Measurements from ENCODE around the gene DLGAP4. TPM values are rescaled to one million over a fixed set of nuclear protein-coding genes. Genes with fewer than 3 reads are reported as not detected.

DLGAP4 gene
- polyA plus RNA-seq, 1 donor (not counting 4 experiments of a cell fraction or from before 2014, with no cell fraction given), result 9.6 TPM

- Histone ChIP-seq H3K4me3 (ENCODE audit: control insufficient read depth in 2 of 3, extremely low read depth in 1 of 3, insufficient read depth in 2 of 3, low read depth in 1 of 3, low read length in 3 of 3) (no peak overlapping the region), H3K27me3 (ENCODE audit: control insufficient read depth, extremely low read depth, insufficient read depth, low read length) (no peaks in the 10 kb centered on the region), H4K20me1 (ENCODE audit: control insufficient read depth, extremely low read depth, insufficient read depth, low read length) (no peaks in the 10 kb centered on the region), H3K4me2 (ENCODE audit: control insufficient read depth, extremely low read depth, insufficient read depth, low read depth, low read length) (no peak overlapping the region), H3K79me2 (ENCODE audit: control insufficient read depth, insufficient read depth, low read length) (no peaks in the 10 kb centered on the region), H3K27ac (ENCODE audit: control insufficient read depth, insufficient read depth, low read length) (no peak overlapping the region), H3K9ac (ENCODE audit: control insufficient read depth, extremely low read depth, insufficient read depth, low read length) (no peak overlapping the region), H3K9me1 (ENCODE audit: control insufficient read depth, extremely low read depth, insufficient read depth, low read length) (no peaks in the 10 kb centered on the region), H3K36me3 (ENCODE audit: control insufficient read depth in 2 of 2, extremely low read depth in 1 of 2, insufficient read depth in 2 of 2, low read length in 2 of 2) (no peaks in the 10 kb centered on the region), H3K4me1 (ENCODE audit: control insufficient read depth, extremely low read depth, insufficient read depth, low read length) (no peaks in the 10 kb centered on the region), H2AFZ (ENCODE audit: control insufficient read depth, low read length) (no peak overlapping the region), H3K9me3 (ENCODE audit: control insufficient read depth, low read depth, low read length) (no peaks in the 10 kb centered on the region)
- DNase-seq (ENCODE audit: low read depth, low spot score) (no peak), FAIRE-seq (no peak)
- dilution Hi-C loops (cut with MboI; ENCODE audit: extremely low pct_ligation_motif_present, low sequenced_read_pairs), result no loop called here
- TF ChIP-seq EZH2 (IDR thresholded peaks at IDR 0.05; ENCODE audit: low read length) (no peak), CTCF (optimal IDR thresholded peaks at IDR 0.05 in 1 of 3, IDR thresholded peaks at IDR 0.05 in 1 of 3, conservative IDR thresholded peaks at IDR 0.05 in 1 of 3; ENCODE audit: extremely low read depth in 1 of 3, insufficient read depth in 2 of 3, low read length in 3 of 3) (no peak)
Measured at GRCh38 chr20:36275441-36276189, 30.5 kb upstream of the DLGAP4 start.

- Histone ChIP-seq H3K9me1 (ENCODE audit: control insufficient read depth, extremely low read depth, insufficient read depth, low read length) (no peaks in the 10 kb centered on the region), H3K4me3 (ENCODE audit: control insufficient read depth in 2 of 3, extremely low read depth in 1 of 3, insufficient read depth in 2 of 3, low read depth in 1 of 3, low read length in 3 of 3) (no peak overlapping the region), H3K9me3 (ENCODE audit: control insufficient read depth, low read depth, low read length) (no peaks in the 10 kb centered on the region), H3K9ac (ENCODE audit: control insufficient read depth, extremely low read depth, insufficient read depth, low read length) (no peak overlapping the region), H3K4me1 (ENCODE audit: control insufficient read depth, extremely low read depth, insufficient read depth, low read length) (no peaks in the 10 kb centered on the region), H4K20me1 (ENCODE audit: control insufficient read depth, extremely low read depth, insufficient read depth, low read length) (no peaks in the 10 kb centered on the region), H3K79me2 (ENCODE audit: control insufficient read depth, insufficient read depth, low read length) (no peaks in the 10 kb centered on the region), H3K27ac (ENCODE audit: control insufficient read depth, insufficient read depth, low read length) (no peak overlapping the region), H3K27me3 (ENCODE audit: control insufficient read depth, extremely low read depth, insufficient read depth, low read length) (no peaks in the 10 kb centered on the region), H3K36me3 (ENCODE audit: control insufficient read depth in 2 of 2, extremely low read depth in 1 of 2, insufficient read depth in 2 of 2, low read length in 2 of 2) (no peaks in the 10 kb centered on the region), H3K4me2 (ENCODE audit: control insufficient read depth, extremely low read depth, insufficient read depth, low read depth, low read length) (no peak overlapping the region), H2AFZ (ENCODE audit: control insufficient read depth, low read length) (no peak overlapping the region)
- DNase-seq (ENCODE audit: low read depth, low spot score) (no peak), FAIRE-seq (no peak)
- dilution Hi-C loops (cut with MboI; ENCODE audit: extremely low pct_ligation_motif_present, low sequenced_read_pairs), result no loop called here
- no peak for TF ChIP-seq CTCF (optimal IDR thresholded peaks at IDR 0.05 in 1 of 3, IDR thresholded peaks at IDR 0.05 in 1 of 3, conservative IDR thresholded peaks at IDR 0.05 in 1 of 3; ENCODE audit: extremely low read depth in 1 of 3, insufficient read depth in 2 of 3, low read length in 3 of 3)
Measured at GRCh38 chr20:36277546-36277945, 28.6 kb upstream of the DLGAP4 start.
